BJ (cell line): ENCODE data around the gene BTBD16. TPM values are rescaled to one million over a fixed set of nuclear protein-coding genes. Genes with fewer than 3 reads are reported as not detected.

Source experiments
- CTCF ChIA-PET: fragments of 350-600 bp; formaldehyde crosslinking; extraction: SDS; loops from one replicate; lab custom pipeline; 2021; ENCODE audit warnings: antibody characterized with exemption, inconsistent platforms; lab: Yijun Ruan, JAX
- POLR2A ChIA-PET: fragments of 300-600 bp; sonication (Branson Sonifier 250); formaldehyde crosslinking; extraction: SDS; loops from one replicate; lab custom pipeline; 2021; ENCODE audit warnings: antibody characterized with exemption; lab: Charles Lee
- DNase-seq: peaks from one replicate; pipeline ENCODE4 v3.0.0-alpha.2; 2011; ENCODE audit warnings: low read depth
- H3K27me3 ChIP-seq: 2 replicates; pipeline ENCODE4 v1.6.0; 2011; ENCODE audit warnings: low read length; ENCODE audit not compliant: control insufficient read depth, insufficient read depth
- H3K36me3 ChIP-seq: 2 replicates; pipeline ENCODE4 v1.5.1; 2011; ENCODE audit warnings: low read length; ENCODE audit not compliant: control insufficient read depth, insufficient read depth
- H3K4me3 ChIP-seq: 2 replicates; pipeline ENCODE4 v1.5.1; 2011; ENCODE audit warnings: low read depth, mild to moderate bottlenecking, control low read depth, low read length
- CTCF ChIP-seq: IDR thresholded peaks from 2 replicates; pipeline ENCODE4 v1.5.1; 2011; ENCODE audit warnings: low read depth, mild to moderate bottlenecking, control low read depth, inconsistent platforms, low read length, moderate library complexity; ENCODE audit not compliant: insufficient read depth
- polyA plus RNA-seq: library from polyadenylated mRNA; depleted of rRNA; stranded (reverse); fragments of >200 nt; gene quantifications from 2 replicates; pipeline ENCODE4 v1.2.3, GENCODE V29; 2011

The BTBD16 gene
- polyA plus RNA-seq, 1 experiment, result not detected

GRCh38 chr10:122308417-122309141 lies 37.5 kb downstream of the BTBD16 start:
- CTCF ChIA-PET, result interaction anchor here (0.6 to 3.4 kb wide), 3 partner anchors 10 to 277 kb away, joined by 3 to 20 read pairs (median 4); no protein-coding TSS in a partner anchor
- H3K4me3 ChIP-seq, result no peak overlapping the region
- no peaks in the 10 kb centered on the region for H3K36me3 ChIP-seq
- H3K27me3 ChIP-seq, result no peaks in the 10 kb centered on the region; the same call in 1 of the 2 replicates
- POLR2A ChIA-PET, result interaction anchor here (0.9 kb wide), 2 partner anchors 10 to 66 kb away, joined by 5 to 7 read pairs; partner anchors contain the start of gene PLEKHA1
- no peak for DNase-seq
- TF ChIP-seq CTCF, result no peak

GRCh38 chr10:122310311-122311050 lies 39.4 kb downstream of the BTBD16 start:
- POLR2A ChIA-PET, result no interaction called here
- TF ChIP-seq CTCF, result no peak
- no peak overlapping the region for H3K4me3 ChIP-seq
- DNase-seq, result no peak
- no peaks in the 10 kb centered on the region for H3K36me3 ChIP-seq
- H3K27me3 ChIP-seq, result no peaks in the 10 kb centered on the region; the same call in 1 of the 2 replicates
- CTCF ChIA-PET, result interaction anchor here (1.1 to 1.2 kb wide), 2 partner anchors 125 to 255 kb away, joined by 3 to 4 read pairs; no protein-coding TSS in a partner anchor

- DNase-seq, result no peak
- Histone ChIP-seq H3K4me3 (no peak overlapping the region), H3K36me3 (no peaks in the 10 kb centered on the region), H3K27me3 (no peaks in the 10 kb centered on the region; the same call in 1 of the 2 replicates)
- TF ChIP-seq CTCF, result no peak
- CTCF ChIA-PET, result interaction anchor here (0.9 to 1.2 kb wide), 4 partner anchors 12 to 574 kb away, joined by 3 to 5 read pairs (median 4); no protein-coding TSS in a partner anchor
- POLR2A ChIA-PET, result no interaction called here
Measured at GRCh38 chr10:122311051-122311410, 39.9 kb downstream of the BTBD16 start.

- Histone ChIP-seq H3K27me3 (no peaks in the 10 kb centered on the region; the same call in 1 of the 2 replicates), H3K36me3 (no peaks in the 10 kb centered on the region), H3K4me3 (no peak overlapping the region)
- DNase-seq, result no peak
- CTCF ChIA-PET, result interaction anchor here (0.9 to 1.2 kb wide), 4 partner anchors 13 to 574 kb away, joined by 3 to 5 read pairs (median 4); no protein-coding TSS in a partner anchor
- POLR2A ChIA-PET, result no interaction called here
- no peak for TF ChIP-seq CTCF
Measured at GRCh38 chr10:122311716-122312115, 40.6 kb downstream of the BTBD16 start.

DNA sequence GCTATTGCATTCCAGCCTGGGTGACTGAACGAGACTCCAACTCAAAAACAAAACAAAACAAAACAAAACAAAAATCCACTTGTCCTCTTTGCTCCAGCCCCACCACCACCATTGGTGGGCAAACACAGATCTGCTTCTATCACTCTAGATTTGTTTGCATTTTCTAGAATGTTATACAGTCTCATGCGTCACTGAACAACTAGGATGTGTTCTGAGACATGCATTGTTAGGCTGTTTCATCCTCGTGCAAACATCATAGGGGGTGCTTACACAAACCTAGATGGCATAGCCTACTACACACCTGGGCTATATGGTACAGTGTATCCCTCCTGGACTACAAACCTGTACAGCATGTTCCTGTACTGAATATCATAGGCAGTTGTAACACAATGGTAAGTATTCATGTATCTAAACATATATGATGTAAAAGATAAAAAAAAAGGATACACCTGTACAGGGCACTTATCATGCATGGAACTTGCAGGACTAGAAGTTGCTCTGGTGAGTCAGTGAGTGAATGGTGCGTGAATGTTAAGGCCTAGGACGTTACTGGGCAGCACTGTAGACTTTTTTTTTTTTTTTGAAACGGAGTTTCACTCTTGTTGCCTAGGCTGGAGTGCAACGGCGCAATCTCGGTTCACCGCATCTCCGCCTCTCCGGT lies 45.3 kb downstream of the BTBD16 start:
- H3K27me3 ChIP-seq, result no peaks in the 10 kb centered on the region
- DNase-seq, result no peak
- TF ChIP-seq CTCF, result no peak
- no peak overlapping the region for H3K4me3 ChIP-seq
- CTCF ChIA-PET, result interaction anchor here (0.9 to 1.6 kb wide), 3 partner anchors 27 to 249 kb away, joined by 3 read pairs; no protein-coding TSS in a partner anchor
- POLR2A ChIA-PET, result no interaction called here
- no peaks in the 10 kb centered on the region for H3K36me3 ChIP-seq
